Measurements from ENCODE around the gene ACBD3.
A peak's percentile ranks its signal among the peaks of the same experiment; 100 is the strongest.
"Not testable (repeated sequence)": the region's sequence is repeated elsewhere in the genome, so short reads cannot be mapped to it uniquely, and the experiment has no call there.

Gene ACBD3

DNA sequence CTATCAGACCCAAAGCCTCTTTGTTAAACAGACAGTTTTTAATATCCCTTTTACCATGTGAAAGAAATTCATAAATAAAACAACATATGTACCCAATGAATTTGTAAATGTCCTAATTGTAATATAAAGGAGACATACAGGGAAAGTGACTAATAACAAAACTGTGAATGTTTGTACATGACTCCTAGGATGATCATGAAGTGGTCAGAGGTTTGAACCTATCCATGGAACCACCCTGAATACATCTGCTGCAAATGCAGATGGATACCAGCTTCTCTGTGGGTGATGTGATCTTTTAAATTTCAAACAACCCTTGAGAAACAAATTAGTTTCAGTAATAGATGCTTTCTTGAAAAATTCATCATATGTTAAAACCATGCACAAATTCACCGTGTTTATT is 16.7 kb upstream of the ACBD3 start:
- TF ChIP-seq, protein P1, sequence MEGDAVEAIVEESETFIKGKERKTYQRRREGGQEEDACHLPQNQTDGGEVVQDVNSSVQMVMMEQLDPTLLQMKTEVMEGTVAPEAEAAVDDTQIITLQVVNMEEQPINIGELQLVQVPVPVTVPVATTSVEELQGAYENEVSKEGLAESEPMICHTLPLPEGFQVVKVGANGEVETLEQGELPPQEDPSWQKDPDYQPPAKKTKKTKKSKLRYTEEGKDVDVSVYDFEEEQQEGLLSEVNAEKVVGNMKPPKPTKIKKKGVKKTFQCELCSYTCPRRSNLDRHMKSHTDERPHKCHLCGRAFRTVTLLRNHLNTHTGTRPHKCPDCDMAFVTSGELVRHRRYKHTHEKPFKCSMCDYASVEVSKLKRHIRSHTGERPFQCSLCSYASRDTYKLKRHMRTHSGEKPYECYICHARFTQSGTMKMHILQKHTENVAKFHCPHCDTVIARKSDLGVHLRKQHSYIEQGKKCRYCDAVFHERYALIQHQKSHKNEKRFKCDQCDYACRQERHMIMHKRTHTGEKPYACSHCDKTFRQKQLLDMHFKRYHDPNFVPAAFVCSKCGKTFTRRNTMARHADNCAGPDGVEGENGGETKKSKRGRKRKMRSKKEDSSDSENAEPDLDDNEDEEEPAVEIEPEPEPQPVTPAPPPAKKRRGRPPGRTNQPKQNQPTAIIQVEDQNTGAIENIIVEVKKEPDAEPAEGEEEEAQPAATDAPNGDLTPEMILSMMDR (IDR thresholded peaks at IDR 0.05; ENCODE audit: low read depth, low read length, missing control alignments): no peak
- in situ Hi-C loops (cut with HindIII; ENCODE audit: low sequenced_read_pairs): no loop called here
- no peak for DNase-seq (ENCODE audit: low read depth)
- no peak overlapping the region for H3K4me3 ChIP-seq (ENCODE audit: low read depth, low read length)

DNA sequence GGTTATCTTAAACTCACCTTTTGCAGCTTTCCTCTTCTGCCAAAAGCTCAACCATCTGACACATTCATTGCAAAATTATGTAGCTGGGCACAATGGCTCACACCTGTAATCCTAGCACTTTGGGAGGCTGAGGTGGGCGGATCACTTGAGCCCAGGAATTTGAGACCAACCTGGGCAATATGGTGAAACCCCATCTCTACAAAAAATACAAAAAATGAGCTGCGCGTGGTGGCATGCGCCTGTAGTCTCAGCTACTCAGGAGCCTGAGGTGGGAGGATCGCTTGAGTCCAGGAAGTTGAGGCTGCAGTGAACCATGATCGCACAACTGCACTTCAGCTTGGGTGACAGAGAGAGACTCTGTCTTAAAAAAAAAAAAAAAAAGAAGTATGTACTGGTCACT is 16.1 kb upstream of the ACBD3 start:
- in situ Hi-C loops (cut with HindIII; ENCODE audit: low sequenced_read_pairs); DNase-seq (ENCODE audit: low read depth); H3K4me3 ChIP-seq (ENCODE audit: low read depth, low read length): not testable (repeated sequence)

DNA sequence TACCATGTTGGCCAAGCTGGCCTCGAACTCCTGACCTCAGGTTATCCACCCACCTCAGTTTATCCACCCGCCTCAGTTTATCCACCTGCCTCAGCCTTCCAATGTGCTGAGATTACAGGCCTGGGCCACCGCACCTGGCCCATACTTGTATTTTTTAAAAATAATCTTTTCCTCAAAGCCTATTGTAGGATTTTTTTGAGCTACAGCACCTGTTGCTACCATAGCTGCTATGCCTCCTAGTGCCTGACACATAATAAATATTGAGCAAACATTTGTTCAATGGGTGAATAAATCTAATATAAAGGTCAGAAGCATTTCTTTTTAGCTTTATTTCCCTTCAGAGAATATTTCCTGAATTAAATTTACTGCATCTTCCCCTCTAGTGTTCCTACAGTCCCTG is 15.7 kb upstream of the ACBD3 start:
- no peak overlapping the region for H3K4me3 ChIP-seq (ENCODE audit: low read depth, low read length)
- TF ChIP-seq, protein P1 (IDR thresholded peaks at IDR 0.05; ENCODE audit: low read depth, low read length, missing control alignments): no peak
- in situ Hi-C loops (cut with HindIII; ENCODE audit: low sequenced_read_pairs): no loop called here

DNA sequence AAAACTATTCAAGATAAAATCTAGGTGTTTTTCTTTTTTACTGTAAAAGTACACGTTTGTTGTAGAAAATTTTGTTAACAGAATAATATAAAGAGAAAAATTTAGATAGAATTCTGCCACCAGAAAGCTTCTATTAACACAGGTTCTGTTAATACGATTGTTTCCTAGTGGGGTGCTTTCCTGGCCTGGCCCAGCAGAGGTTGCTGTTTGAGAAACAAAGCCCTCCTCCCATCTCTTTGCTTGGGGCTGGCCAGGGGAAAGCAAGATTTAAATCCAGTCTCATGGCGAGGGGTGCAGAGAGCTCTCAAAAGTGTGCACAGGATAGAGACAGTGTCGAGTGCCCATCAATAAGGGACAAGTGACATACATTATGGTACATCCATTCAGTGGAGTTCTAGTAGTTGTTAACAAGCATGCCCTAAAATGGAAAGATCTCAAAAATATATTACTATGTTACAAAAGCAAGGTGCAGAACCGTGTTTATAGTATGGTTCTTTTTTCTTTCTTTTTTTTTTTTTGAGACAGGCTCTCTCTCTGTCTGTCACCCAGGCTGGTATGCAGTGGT is 14.6 kb upstream of the ACBD3 start:
- in situ Hi-C loops (cut with HindIII; ENCODE audit: low sequenced_read_pairs): no loop called here
- DNase-seq (ENCODE audit: low read depth): no peak
- H3K4me3 ChIP-seq (ENCODE audit: low read depth, low read length): no peak overlapping the region
- TF ChIP-seq, protein P1 (IDR thresholded peaks at IDR 0.05; ENCODE audit: low read depth, low read length, missing control alignments): peak; percentile 43

More for the DNA sequence above, 15.7 kb upstream of the ACBD3 start:
- no peak for DNase-seq (ENCODE audit: low read depth)

DNA sequence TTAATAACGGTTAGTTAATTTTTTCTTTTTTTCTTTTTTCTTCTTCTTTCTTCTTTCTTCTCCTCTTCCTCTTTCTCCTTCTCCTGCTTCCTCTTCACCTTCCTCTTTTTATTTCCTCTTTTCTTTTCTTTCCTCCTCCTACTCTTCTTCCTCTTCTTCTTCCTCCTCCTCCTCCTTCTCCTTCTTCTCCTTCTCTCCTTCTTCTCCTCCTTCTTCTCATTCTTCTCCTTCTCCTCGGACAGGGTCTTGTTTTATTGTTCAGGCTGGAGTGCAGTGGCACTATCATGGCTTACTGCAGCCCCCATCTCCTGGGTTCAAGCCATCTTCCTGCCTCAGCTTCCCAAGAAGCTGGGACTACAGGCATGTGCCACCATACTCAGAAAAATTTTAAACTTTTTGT is 13.4 kb upstream of the ACBD3 start:
- TF ChIP-seq, protein P1 (IDR thresholded peaks at IDR 0.05; ENCODE audit: low read depth, low read length, missing control alignments): no peak
- DNase-seq (ENCODE audit: low read depth): no peak
- H3K4me3 ChIP-seq (ENCODE audit: low read depth, low read length): no peak overlapping the region
- in situ Hi-C loops (cut with HindIII; ENCODE audit: low sequenced_read_pairs): no loop called here

DNA sequence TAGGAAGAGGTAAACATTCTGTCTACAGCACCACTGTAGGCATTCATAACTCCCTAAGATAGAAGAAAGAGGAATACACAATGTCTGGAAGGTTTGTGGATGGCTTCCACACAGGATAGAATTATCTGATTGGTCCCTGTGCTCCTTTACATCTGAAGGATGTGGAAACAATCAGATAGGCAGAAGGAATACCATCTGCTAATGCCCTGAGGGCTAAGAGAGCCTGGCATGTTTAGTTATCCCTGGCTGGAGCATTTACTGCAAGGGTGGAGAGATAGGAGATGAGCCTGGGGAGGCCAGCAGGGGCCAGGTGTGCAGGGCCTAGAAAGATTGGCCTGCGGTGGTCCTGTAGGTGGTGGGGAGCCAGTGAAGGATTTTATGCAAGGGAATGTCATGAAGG is 8.6 kb upstream of the ACBD3 start:
- in situ Hi-C loops (cut with HindIII; ENCODE audit: low sequenced_read_pairs): no loop called here
- no peak overlapping the region for H3K4me3 ChIP-seq (ENCODE audit: low read depth, low read length)
- no peak for DNase-seq (ENCODE audit: low read depth)
- TF ChIP-seq, protein P1 (IDR thresholded peaks at IDR 0.05; ENCODE audit: low read depth, low read length, missing control alignments): no peak

DNA sequence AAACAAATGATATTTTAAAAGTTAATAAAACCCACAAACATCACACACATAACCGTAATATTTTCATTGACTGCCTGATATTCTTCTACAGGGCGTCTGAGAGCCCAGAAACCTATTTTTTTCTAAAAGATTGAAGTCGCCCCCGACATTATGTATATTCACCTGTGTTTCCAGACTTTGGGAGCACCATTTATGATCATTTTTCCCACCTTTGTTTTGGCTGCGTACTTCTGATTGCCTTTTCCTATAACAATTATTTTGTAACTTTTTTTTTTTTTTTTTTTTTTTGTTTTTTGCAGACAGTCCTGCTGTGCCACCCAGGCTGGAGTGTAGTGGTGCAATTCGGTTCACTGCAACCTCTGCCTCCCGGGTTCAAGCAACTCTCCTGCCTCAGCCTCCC is 839 bp upstream of the ACBD3 start:
- DNase-seq (ENCODE audit: low read depth): no peak
- peak overlapping the region; percentile 98 for H3K4me3 ChIP-seq (ENCODE audit: low read depth, low read length)
- TF ChIP-seq, protein P1 (IDR thresholded peaks at IDR 0.05; ENCODE audit: low read depth, low read length, missing control alignments): no peak
- in situ Hi-C loops (cut with HindIII; ENCODE audit: low sequenced_read_pairs): no loop called here
